Measurements from ENCODE around the gene TOR3A. TPM values are rescaled to one million over a fixed set of nuclear protein-coding genes. Genes with fewer than 3 reads are reported as not detected.

Gene TOR3A
- total RNA-seq, 1 donor from 2014 or later = 59.5 TPM

GRCh38 chr1:179107706-179108629 lies 26.1 kb downstream of the TOR3A start:
- H3K27ac Mint-ChIP-seq = no peak overlapping the region
- CTCF ChIA-PET = no interaction called here
- TF ChIP-seq CTCF (IDR thresholded peaks at IDR 0.05) = no peak
- H3K9me3 Mint-ChIP-seq = no peaks in the 10 kb centered on the region
- no peaks in the 10 kb centered on the region for H3K27me3 Mint-ChIP-seq
- DNase-seq (no peak), ATAC-seq (ENCODE audit: low read depth) (no peak)
- H3K4me3 Mint-ChIP-seq = no peak overlapping the region
- intact Hi-C loops (cut with micrococcal nuclease) = no loop called here
- peaks cover 47% of the 10 kb centered on the region for H3K36me3 Mint-ChIP-seq (ENCODE audit: low read depth)
- no peaks in the 10 kb centered on the region for H3K4me1 Mint-ChIP-seq
- POLR2A ChIA-PET = interaction anchor here (0.5 kb wide), 1 partner anchor 258 kb away, joined by 3 read pairs; no protein-coding TSS in a partner anchor

- CTCF ChIA-PET = no interaction called here
- Mint-ChIP-seq H3K36me3 (ENCODE audit: low read depth) (peaks cover 51% of the 10 kb centered on the region), H3K27ac (no peak overlapping the region)
Observed at GRCh38 chr1:179108644-179109043, 26.8 kb downstream of the TOR3A start.

GRCh38 chr1:179115181-179115580 lies 33.3 kb downstream of the TOR3A start:
- DNase-seq = no peak
- POLR2A ChIA-PET = no interaction called here
- no peak overlapping the region for H3K4me3 Mint-ChIP-seq
- H3K9me3 Mint-ChIP-seq = no peaks in the 10 kb centered on the region
- TF ChIP-seq CTCF (IDR thresholded peaks at IDR 0.05) = no peak
- peaks cover 64% of the 10 kb centered on the region for H3K36me3 Mint-ChIP-seq (ENCODE audit: low read depth)
- ATAC-seq (ENCODE audit: low read depth) = no peak
- no peaks in the 10 kb centered on the region for H3K4me1 Mint-ChIP-seq
- CTCF ChIA-PET = no interaction called here
- no peak overlapping the region for H3K27ac Mint-ChIP-seq
- intact Hi-C loops (cut with micrococcal nuclease) = no loop called here
- H3K27me3 Mint-ChIP-seq = no peaks in the 10 kb centered on the region

More at GRCh38 chr1:179108644-179109043, 26.8 kb downstream of the TOR3A start:
- intact Hi-C loops (cut with micrococcal nuclease) = no loop called here
- Mint-ChIP-seq H3K27me3 (no peaks in the 10 kb centered on the region), H3K4me1 (no peaks in the 10 kb centered on the region), H3K9me3 (no peaks in the 10 kb centered on the region), H3K4me3 (no peak overlapping the region)
- ATAC-seq (ENCODE audit: low read depth) (no peak), DNase-seq (no peak)
- no peak for TF ChIP-seq CTCF (IDR thresholded peaks at IDR 0.05)
- POLR2A ChIA-PET = no interaction called here

DNA sequence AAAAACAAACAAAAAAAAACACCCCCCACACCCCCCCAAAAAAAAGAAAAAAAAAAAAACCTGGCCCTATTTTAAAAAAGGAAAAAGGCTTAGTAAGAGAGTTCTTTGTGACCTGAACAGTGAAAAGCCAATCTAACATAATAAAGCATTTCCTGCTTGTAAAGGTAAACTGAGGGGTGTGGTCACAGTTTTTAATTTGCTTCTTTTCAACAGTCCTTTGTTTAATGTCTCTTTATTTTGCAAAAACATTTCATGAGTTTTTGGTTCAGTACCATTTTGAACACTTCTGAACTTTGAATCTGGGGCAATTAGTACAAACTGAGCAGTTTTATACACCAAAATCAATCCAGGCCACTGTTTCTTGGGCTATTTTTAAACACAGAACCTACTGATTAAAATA lies 37.6 kb downstream of the TOR3A start:
- Mint-ChIP-seq H3K27me3 (no peaks in the 10 kb centered on the region), H3K4me3 (no peak overlapping the region), H3K27ac (no peak overlapping the region), H3K9me3 (no peaks in the 10 kb centered on the region), H3K36me3 (ENCODE audit: low read depth) (peaks cover 56% of the 10 kb centered on the region), H3K4me1 (peaks cover 7% of the 10 kb centered on the region)
- no peak for TF ChIP-seq CTCF (IDR thresholded peaks at IDR 0.05)
- POLR2A ChIA-PET = no interaction called here
- ATAC-seq (ENCODE audit: low read depth) (no peak), DNase-seq (no peak)
- intact Hi-C loops (cut with micrococcal nuclease) = no loop called here
- CTCF ChIA-PET = interaction anchor here (1.3 to 3.4 kb wide), 3 partner anchors 74 to 250 kb away, joined by 4 to 52 read pairs (median 4); no protein-coding TSS in a partner anchor

- no peak for DNase-seq
- Mint-ChIP-seq H3K27ac (no peak overlapping the region), H3K4me3 (no peak overlapping the region), H3K36me3 (ENCODE audit: low read depth) (peaks cover 57% of the 10 kb centered on the region), H3K27me3 (no peaks in the 10 kb centered on the region), H3K4me1 (peaks cover 8% of the 10 kb centered on the region), H3K9me3 (no peaks in the 10 kb centered on the region)
- TF ChIP-seq CTCF (IDR thresholded peaks at IDR 0.05) = no peak
- intact Hi-C loops (cut with micrococcal nuclease) = loop anchor here (1.0 to 5.0 kb wide), 7 partner anchors 41 to 588 kb away; partner anchors contain the start of genes ABL2 and AXDND1
- CTCF ChIA-PET = interaction anchor here (0.7 to 3.4 kb wide), 20 partner anchors 8 to 810 kb away, joined by 3 to 52 read pairs (median 4); partner anchors contain the start of genes AXDND1, SOAT1 and TOR3A
- ATAC-seq (ENCODE audit: low read depth) = no peak
- POLR2A ChIA-PET = no interaction called here
Observed at GRCh38 chr1:179120736-179121135, 38.9 kb downstream of the TOR3A start.
